K562 (cell line): ENCODE measurements around the gene CHD2. TPM values are rescaled to one million over a fixed set of nuclear protein-coding genes. Genes with fewer than 3 reads are reported as not detected.

Experiments used
- ATAC-seq: fragments of 200-7000 bp; cut with Tn5 transposase; 3 replicates; pipeline ENCODE4 v1.9.1; 2020; ENCODE audit warnings: moderate library complexity
- BruUV-seq: library from RNA; stranded (reverse); fragments of 400-500 nt; replicated peaks from 2 replicates; lab custom pipeline; 2021; lab: Mats Ljungman, UMichigan
- CTCF ChIA-PET: fragments of 300-600 bp; formaldehyde crosslinking; extraction: SDS; loops from one replicate; lab custom pipeline; 2021; ENCODE audit warnings: low intra/inter-chr PET ratio; lab: Yijun Ruan, JAX
- POLR2A ChIA-PET: fragments of 300-600, 350-650 bp; sonication (Branson Sonifier 250); formaldehyde crosslinking; extraction: SDS; loops from one replicate; lab custom pipeline; 2021; ENCODE audit warnings: antibody characterized with exemption, inconsistent platforms; lab: Yijun Ruan, JAX
- DNase-seq, 4 experiments: peaks; one replicate each; pipeline versions ENCODE4 v3.0.0 to v3.0.0-alpha.2; 2011 to 2018; ENCODE audit warnings: low spot score in 3 of 4, mixed read lengths in 3 of 4; ENCODE audit errors: extremely low read depth in 1 of 4
- FAIRE-seq: peaks from 2 replicates; lab custom pipeline; 2011; peaks lifted over from hg19 to GRCh38; lab: Jason Lieb, UNC
- H2AFZ ChIP-seq: 2 replicates; pipeline ENCODE4 v1.6.0; 2011; ENCODE audit warnings: low read depth, low read length, control low read depth, inconsistent platforms
- H3K27ac ChIP-seq: fragments of 200-600 bp; 3 replicates; pipeline ENCODE4 v1.8.0; 2011; ENCODE audit warnings: low read depth, mild to moderate bottlenecking, control low read depth, inconsistent platforms, low read length, moderate library complexity, mixed read lengths; ENCODE audit errors: extremely low read depth
- H3K27me3 ChIP-seq, 2 experiments: fragments of 300-600 bp in 1 of 2; 2 replicates in 1 of 2; 3 replicates in 1 of 2; pipeline versions ENCODE4 v1.6.0 to v1.8.0; 2011; ENCODE audit warnings: inconsistent platforms in 2 of 2, low read length in 2 of 2, mild to moderate bottlenecking in 1 of 2, mixed read lengths in 1 of 2, moderate library complexity in 1 of 2; ENCODE audit not compliant: control insufficient read depth in 2 of 2, insufficient read depth in 2 of 2
- H3K36me3 ChIP-seq: fragments of 300-600 bp; 3 replicates; pipeline ENCODE4 v1.8.0; 2011; ENCODE audit warnings: mild to moderate bottlenecking, low read length, inconsistent platforms; ENCODE audit not compliant: control insufficient read depth, insufficient read depth
- H3K4me1 ChIP-seq, 2 experiments: fragments of 200-600 bp in 1 of 2; replicated peaks in 1 of 2; 2 replicates in 1 of 2; 3 replicates in 1 of 2; pipeline versions ENCODE4 v1.5.1 to v1.8.0; 2011; ENCODE audit warnings: inconsistent platforms in 2 of 2, low read length in 2 of 2, mild to moderate bottlenecking in 1 of 2, mixed read lengths in 1 of 2, moderate library complexity in 1 of 2; ENCODE audit not compliant: control insufficient read depth in 2 of 2, insufficient read depth in 2 of 2
- H3K4me2 ChIP-seq: 2 replicates; pipeline ENCODE4 v1.6.1; 2011; ENCODE audit warnings: low read length, control low read depth, inconsistent platforms, mixed read lengths; ENCODE audit not compliant: insufficient read depth
- H3K4me3 ChIP-seq: fragments of 200-600 bp; sonication (generic), shearing (Covaris generic); 2 replicates; pipeline ENCODE4 v1.5.1; 2016; ENCODE audit warnings: control low read depth, inconsistent platforms
- H3K79me2 ChIP-seq: fragments of 200-600 bp; 3 replicates; pipeline ENCODE4 v1.8.0; 2011; ENCODE audit warnings: low read length, inconsistent platforms; ENCODE audit not compliant: control insufficient read depth, insufficient read depth
- H3K9ac ChIP-seq, 2 experiments: 2 replicates each; pipeline versions ENCODE4 v1.6.0 to v1.6.1; 2011; ENCODE audit warnings: low read depth in 2 of 2, low read length in 2 of 2, control low read depth in 1 of 2, inconsistent platforms in 1 of 2, mild to moderate bottlenecking in 1 of 2, mixed read lengths in 1 of 2; ENCODE audit not compliant: insufficient read depth in 1 of 2
- H3K9me1 ChIP-seq: one replicate; pipeline ENCODE4 v1.6.0; 2011; ENCODE audit warnings: inconsistent platforms, mild to moderate bottlenecking, low read length, moderate library complexity; ENCODE audit not compliant: control insufficient read depth, insufficient read depth
- H3K9me3 ChIP-seq: replicated peaks from 2 replicates; pipeline ENCODE4 v1.5.1; 2011; ENCODE audit warnings: low read depth, low read length, inconsistent platforms; ENCODE audit not compliant: control insufficient read depth, insufficient read depth
- H4K20me1 ChIP-seq: replicated peaks from 2 replicates; pipeline ENCODE4 v1.6.1; 2011; ENCODE audit warnings: low read length, inconsistent platforms, mixed read lengths; ENCODE audit not compliant: control insufficient read depth, insufficient read depth
- CHCHD3 ChIP-seq: fragments of 250-450 bp; sonication (Bioruptor Pico); IDR thresholded peaks from 2 replicates; pipeline ENCODE4 v2.1.2; 2022; ENCODE audit warnings: mild to moderate bottlenecking
- ESRRB ChIP-seq: fragments of 250-450 bp; sonication (Bioruptor Pico); IDR thresholded peaks from 2 replicates; pipeline ENCODE4 v1.5.0; 2020; ENCODE audit warnings: mild to moderate bottlenecking, moderate library complexity, borderline replicate concordance
- MECOM ChIP-seq: fragments of 250-450 bp; sonication (Bioruptor Pico); IDR thresholded peaks from 2 replicates; pipeline ENCODE4 v1.8.0; 2022; ENCODE audit warnings: inconsistent platforms
- NR2C1 ChIP-seq, 2 experiments: fragments of 450-650 bp; IDR thresholded peaks; 2 replicates each; pipeline ENCODE4 v1.6.1; 2017; ENCODE audit warnings: mild to moderate bottlenecking in 2 of 2, antibody characterized with exemption in 1 of 2, inconsistent platforms in 1 of 2, missing compliant biosample characterization in 1 of 2, missing genetic modification characterization in 1 of 2
- PHB ChIP-seq: fragments of 250-450 bp; sonication (Bioruptor Pico); IDR thresholded peaks from 2 replicates; pipeline ENCODE4 v1.5.0; 2021
- RBM34 ChIP-seq: fragments of 200-400 bp; formaldehyde crosslinking; IDR thresholded peaks from 2 replicates; pipeline ENCODE4 v1.6.1; 2018; ENCODE audit warnings: low read length, borderline replicate concordance; ENCODE audit not compliant: insufficient read depth
- RFX7 ChIP-seq: fragments of 250-450 bp; sonication (Bioruptor Pico); IDR thresholded peaks from 2 replicates; pipeline ENCODE4 v1.5.1; 2021; ENCODE audit warnings: mild to moderate bottlenecking
- SRSF7 ChIP-seq: fragments of 200-400 bp; formaldehyde crosslinking; optimal IDR thresholded peaks from 2 replicates; pipeline ENCODE3; 2017; ENCODE audit warnings: mild to moderate bottlenecking, low read depth, low read length
- SRSF9 ChIP-seq: fragments of 200-400 bp; formaldehyde crosslinking; IDR thresholded peaks from 2 replicates; pipeline ENCODE4 v1.6.1; 2017; ENCODE audit warnings: low read depth, low read length, borderline replicate concordance
- UBTF ChIP-seq, 2 experiments: IDR thresholded peaks; 2 replicates each; pipeline ENCODE4 v1.6.1; 2012; ENCODE audit warnings: improper control_type of control experiment in 2 of 2, low read depth in 2 of 2, low read length in 2 of 2, borderline replicate concordance in 1 of 2
- ZBTB1 ChIP-seq: sonication (generic); formaldehyde crosslinking; IDR thresholded peaks from 2 replicates; pipeline ENCODE4 v1.8.1; 2023; ENCODE audit warnings: missing genetic modification reagents, low read depth, mild to moderate bottlenecking, borderline replicate concordance
- ZNF165 ChIP-seq: fragments of 250-450 bp; sonication (Bioruptor Pico); IDR thresholded peaks from 2 replicates; pipeline ENCODE4 v1.4.0; 2020; ENCODE audit warnings: borderline replicate concordance
- ZNF764 ChIP-seq: fragments of 250-450 bp; sonication (Bioruptor Pico); IDR thresholded peaks from 2 replicates; pipeline ENCODE4 v1.4.0; 2020; ENCODE audit warnings: low read depth, mild to moderate bottlenecking, moderate library complexity
- WGBS: fragments of 100-300 bp; shearing (Covaris generic); methylation state at CpG from one replicate; pipeline ENCODE4 v1.1.6; 2016; ENCODE audit warnings: low coverage, mixed read lengths; ENCODE audit not compliant: insufficient coverage; ENCODE audit errors: missing lambda C conversion rate; 5-methylcytosine and 5-hydroxymethylcytosine counted together
- in situ Hi-C: fragments of 300-500 bp; cut with MboI; formaldehyde crosslinking; loops from 4 replicates; pipeline ENCODE4 v1.15.0; 2018; ENCODE audit warnings: inconsistent platforms, mixed read lengths
- intact Hi-C: fragments of 100-400 bp; cut with micrococcal nuclease; formaldehyde crosslinking; loops from 2 replicates; pipeline ENCODE4 v1.14.2; 2022
- polyA plus RNA-seq, 8 experiments: library from polyadenylated mRNA; depleted of rRNA in 4 of 8; stranded (reverse) in 5 of 8; unstranded in 3 of 8; fragments of >200 nt; fragmentation: Nextera tagmentation in 2 of 8; fragmentation: Illumina TruSeq in 1 of 8; extraction: Ambion mirVana in 2 of 8; extraction: Trizol in 1 of 8; gene quantifications; 2 replicates each; pipeline versions ENCODE4 v1.2.1 to v1.2.3, GENCODE V29; 2011 to 2014; ENCODE audit warnings: inconsistent platforms in 1 of 8, missing spikeins in 1 of 8
- total RNA-seq, 7 experiments: library from RNA; depleted of rRNA in 6 of 7; stranded (reverse); fragments of >200 nt in 6 of 7; fragmentation: Illumina TruSeq in 2 of 7; extraction: Trizol in 2 of 7; gene quantifications; 2 replicates each; pipeline versions ENCODE4 v1.2.1 to v1.2.3, GENCODE V29; 2011 to 2021; ENCODE audit warnings: low replicate concordance in 1 of 7
- TF ChIP-seq, protein P1 (sequence below): fragments of 250-450 bp; sonication (Bioruptor Pico); IDR thresholded peaks from 2 replicates; pipeline ENCODE4 v1.8.0; 2022; ENCODE audit warnings: inconsistent platforms
- TF ChIP-seq, protein P2 (sequence below): sonication (generic); formaldehyde crosslinking; IDR thresholded peaks from 2 replicates; pipeline ENCODE4 v1.8.1; 2022; ENCODE audit warnings: missing genetic modification reagents

The CHD2 gene
- total and polyA plus RNA-seq, 9 of the 15 experiments (the other 6 are each of a cell fraction or from before 2014, with no cell fraction given): 38.9 to 70.8 (median 56.2) TPM

DNA sequence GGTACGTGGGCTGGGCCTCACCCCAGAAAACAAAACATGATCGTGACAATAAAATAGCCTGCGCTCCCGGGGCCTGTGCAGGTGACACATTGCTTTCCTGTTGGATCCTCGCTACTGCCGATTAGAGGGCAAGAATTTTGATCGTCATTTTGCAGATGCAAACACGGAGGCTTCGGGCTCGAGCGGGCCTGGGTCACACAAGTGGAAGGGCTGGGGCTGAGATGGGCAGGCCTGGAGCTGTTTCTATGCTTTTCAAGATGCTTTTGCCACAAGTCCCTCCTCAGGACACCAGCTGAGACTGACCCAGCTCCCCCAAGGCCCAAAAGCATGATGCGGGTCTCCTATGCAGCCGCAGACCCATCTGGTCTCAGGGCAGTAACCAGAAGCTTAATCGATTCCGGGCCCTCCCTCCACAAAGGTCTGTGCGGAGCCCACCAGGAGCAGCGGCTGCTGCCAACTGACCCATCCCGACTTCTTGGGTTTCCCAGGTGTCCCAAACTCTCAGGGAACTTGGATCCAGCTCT, 158.8 kb downstream of the CHD2 start:
- no peak overlapping the region for H2AFZ ChIP-seq
- POLR2A ChIA-PET: interaction anchor here (1.4 to 1.9 kb wide), 2 partner anchors 11 to 14 kb away, joined by 5 read pairs; no protein-coding TSS in a partner anchor
- no TSS peak for BruUV-seq

More for the DNA sequence above, 158.8 kb downstream of the CHD2 start:
- DNase-seq: no peak
- Histone ChIP-seq H3K36me3 (no peaks in the 10 kb centered on the region), H3K4me1 (no peaks in the 10 kb centered on the region), H4K20me1 (peaks cover 10% of the 10 kb centered on the region; the same call in 1 of the 2 replicates)
- intact Hi-C loops: loop anchor here (10.0 kb wide), 1 partner anchor 324 kb away; no protein-coding TSS in a partner anchor
- no peak for TF ChIP-seq ZNF165 (CRISPR knock-in tag)
- no peak for TF ChIP-seq RBM34
- no peak for TF ChIP-seq ZBTB1 (CRISPR knock-in tag)
- no peak for TF ChIP-seq CHCHD3 (CRISPR knock-in tag)
- TF ChIP-seq SRSF7: no peak
- no peak for TF ChIP-seq PHB (CRISPR knock-in tag)
- TF ChIP-seq, protein P1, sequence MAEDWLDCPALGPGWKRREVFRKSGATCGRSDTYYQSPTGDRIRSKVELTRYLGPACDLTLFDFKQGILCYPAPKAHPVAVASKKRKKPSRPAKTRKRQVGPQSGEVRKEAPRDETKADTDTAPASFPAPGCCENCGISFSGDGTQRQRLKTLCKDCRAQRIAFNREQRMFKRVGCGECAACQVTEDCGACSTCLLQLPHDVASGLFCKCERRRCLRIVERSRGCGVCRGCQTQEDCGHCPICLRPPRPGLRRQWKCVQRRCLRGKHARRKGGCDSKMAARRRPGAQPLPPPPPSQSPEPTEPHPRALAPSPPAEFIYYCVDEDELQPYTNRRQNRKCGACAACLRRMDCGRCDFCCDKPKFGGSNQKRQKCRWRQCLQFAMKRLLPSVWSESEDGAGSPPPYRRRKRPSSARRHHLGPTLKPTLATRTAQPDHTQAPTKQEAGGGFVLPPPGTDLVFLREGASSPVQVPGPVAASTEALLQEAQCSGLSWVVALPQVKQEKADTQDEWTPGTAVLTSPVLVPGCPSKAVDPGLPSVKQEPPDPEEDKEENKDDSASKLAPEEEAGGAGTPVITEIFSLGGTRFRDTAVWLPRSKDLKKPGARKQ (CRISPR knock-in tag): no peak
- no peak for TF ChIP-seq UBTF (IDR thresholded peaks at IDR 0.05; ENCODE audit: borderline replicate concordance in 1 of 2, low read depth in 2 of 2, low read length in 2 of 2)
- no peak for TF ChIP-seq ZNF764 (CRISPR knock-in tag)
- no peak for TF ChIP-seq SRSF9
- TF ChIP-seq MECOM (CRISPR knock-in tag): no peak
- no peak for TF ChIP-seq NR2C1 (IDR thresholded peaks at IDR 0.05)
- TF ChIP-seq NR2C1 (tag; IDR thresholded peaks at IDR 0.05): no peak
- TF ChIP-seq, protein P2, sequence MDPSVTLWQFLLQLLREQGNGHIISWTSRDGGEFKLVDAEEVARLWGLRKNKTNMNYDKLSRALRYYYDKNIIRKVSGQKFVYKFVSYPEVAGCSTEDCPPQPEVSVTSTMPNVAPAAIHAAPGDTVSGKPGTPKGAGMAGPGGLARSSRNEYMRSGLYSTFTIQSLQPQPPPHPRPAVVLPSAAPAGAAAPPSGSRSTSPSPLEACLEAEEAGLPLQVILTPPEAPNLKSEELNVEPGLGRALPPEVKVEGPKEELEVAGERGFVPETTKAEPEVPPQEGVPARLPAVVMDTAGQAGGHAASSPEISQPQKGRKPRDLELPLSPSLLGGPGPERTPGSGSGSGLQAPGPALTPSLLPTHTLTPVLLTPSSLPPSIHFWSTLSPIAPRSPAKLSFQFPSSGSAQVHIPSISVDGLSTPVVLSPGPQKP (CRISPR knock-in tag): no peak
- TF ChIP-seq ESRRB (CRISPR knock-in tag): no peak
- TF ChIP-seq RFX7: no peak
- TF ChIP-seq, all 486 proteins: peak for 0
- no peak overlapping the region for H3K9ac ChIP-seq
- H3K9me1 ChIP-seq: no peaks in the 10 kb centered on the region
- H3K4me2 ChIP-seq: no peak overlapping the region
- H3K4me3 ChIP-seq: no peak overlapping the region
- H3K27me3 ChIP-seq: peaks cover 59 to 77% of the 10 kb centered on the region in 2 experiments
- CTCF ChIA-PET: no interaction called here
- FAIRE-seq (no peak), ATAC-seq (no peak)
- in situ Hi-C loops: no loop called here
- 1% methylated on average over 17 of the region's 18 CpGs for WGBS
- no peaks in the 10 kb centered on the region for H3K79me2 ChIP-seq
- H3K27ac ChIP-seq: no peak overlapping the region
- no peaks in the 10 kb centered on the region for H3K9me3 ChIP-seq
